Stimulated activated naive B cell treated with anti-CD40 and anti-IgM and Interleukin-4, amounts not matched to agents 10 μg/mL and 1 μg/mL and 100 μg/mL, for 72 hours (primary cell): Measurements from ENCODE around the gene CRYGN.

ENCODE experiments used
- ATAC-seq, 2 donors: fragments of 150-1000 bp; cut with Tn5 transposase; replicated peaks; 2 replicates each; pipeline ENCODE4 v1.10.0; 2021; ENCODE audit warnings: moderate library complexity in 1 of 2
- DNase-seq: peaks from one replicate; pipeline ENCODE4 v3.0.0; 2021
- H3K27ac Mint-ChIP-seq: one replicate; pipeline ENCODE4 v1.8.0; 2022; ENCODE audit warnings: mild to moderate bottlenecking, mixed read lengths
- H3K27me3 Mint-ChIP-seq, 2 donors: one replicate each; pipeline ENCODE4 v1.8.0; 2022; ENCODE audit warnings: mixed read lengths in 2 of 2
- H3K36me3 Mint-ChIP-seq, 2 donors: one replicate each; pipeline ENCODE4 v1.8.0; 2022; ENCODE audit warnings: mixed read lengths in 2 of 2, mild to moderate bottlenecking in 1 of 2
- H3K4me1 Mint-ChIP-seq, 2 donors: one replicate each; pipeline ENCODE4 v1.8.0; 2022; ENCODE audit warnings: mixed read lengths in 2 of 2, mild to moderate bottlenecking in 1 of 2
- H3K4me3 Mint-ChIP-seq, 2 donors: one replicate each; pipeline ENCODE4 v1.8.0; 2022; ENCODE audit warnings: mild to moderate bottlenecking in 2 of 2, mixed read lengths in 2 of 2, moderate library complexity in 1 of 2
- H3K9me3 Mint-ChIP-seq, 2 donors: one replicate each; pipeline ENCODE4 v1.8.0; 2022; ENCODE audit warnings: mixed read lengths in 2 of 2, mild to moderate bottlenecking in 1 of 2

CRYGN gene

GRCh38 chr7:151416112-151416940 is 23.6 kb downstream of the CRYGN start:
- H3K27ac Mint-ChIP-seq, result no peak overlapping the region
- peaks cover 8 to 11% of the 10 kb centered on the region in 2 donors for H3K9me3 Mint-ChIP-seq
- no peak for DNase-seq
- peaks cover 5 to 10% of the 10 kb centered on the region in 2 donors for H3K4me1 Mint-ChIP-seq
- ATAC-seq, result no peak
- peaks cover 53 to 56% of the 10 kb centered on the region in 2 donors for H3K27me3 Mint-ChIP-seq
- H3K36me3 Mint-ChIP-seq, result peaks cover 0 to 8% of the 10 kb centered on the region in 2 donors
- H3K4me3 Mint-ChIP-seq, result no peak overlapping the region

- DNase-seq, result no peak
- H3K27ac Mint-ChIP-seq, result no peak overlapping the region
These were observed 24.4 kb downstream of the CRYGN start for GRCh38 chr7:151415375-151416105.

GRCh38 chr7:151413241-151413640 is 26.7 kb downstream of the CRYGN start:
- peaks cover 60 to 70% of the 10 kb centered on the region in 2 donors for H3K27me3 Mint-ChIP-seq
- no peak overlapping the region for H3K4me3 Mint-ChIP-seq
- no peaks in the 10 kb centered on the region for H3K9me3 Mint-ChIP-seq
- ATAC-seq (no peak), DNase-seq (no peak)
- no peak overlapping the region for H3K27ac Mint-ChIP-seq
- H3K36me3 Mint-ChIP-seq, result peaks cover 0 to 3% of the 10 kb centered on the region in 2 donors
- H3K4me1 Mint-ChIP-seq, result peaks cover 17 to 33% of the 10 kb centered on the region in 2 donors

More at GRCh38 chr7:151415375-151416105, 24.4 kb downstream of the CRYGN start:
- Mint-ChIP-seq H3K9me3 (peaks cover 7 to 9% of the 10 kb centered on the region in 2 donors), H3K36me3 (peaks cover 0 to 8% of the 10 kb centered on the region in 2 donors), H3K4me3 (no peak overlapping the region), H3K27me3 (peaks cover 56 to 57% of the 10 kb centered on the region in 2 donors), H3K4me1 (peaks cover 12 to 18% of the 10 kb centered on the region in 2 donors)
- ATAC-seq, result no peak

GRCh38 chr7:151412318-151412717 is 27.6 kb downstream of the CRYGN start:
- peaks cover 17 to 33% of the 10 kb centered on the region in 2 donors for H3K4me1 Mint-ChIP-seq
- H3K9me3 Mint-ChIP-seq, result no peaks in the 10 kb centered on the region
- DNase-seq (no peak), ATAC-seq (no peak)
- peaks cover 57 to 73% of the 10 kb centered on the region in 2 donors for H3K27me3 Mint-ChIP-seq
- H3K36me3 Mint-ChIP-seq, result no peaks in the 10 kb centered on the region
- H3K4me3 Mint-ChIP-seq, result no peak overlapping the region
- no peak overlapping the region for H3K27ac Mint-ChIP-seq

- DNase-seq (no peak), ATAC-seq (peak; percentile 63 to 71)
- peaks cover 50 to 65% of the 10 kb centered on the region in 2 donors for H3K27me3 Mint-ChIP-seq
- no peak overlapping the region for H3K4me3 Mint-ChIP-seq
- no peak overlapping the region for H3K27ac Mint-ChIP-seq
- H3K4me1 Mint-ChIP-seq, result peaks cover 17 to 33% of the 10 kb centered on the region in 2 donors
- no peaks in the 10 kb centered on the region for H3K36me3 Mint-ChIP-seq
- H3K9me3 Mint-ChIP-seq, result no peaks in the 10 kb centered on the region
These were observed 28.4 kb downstream of the CRYGN start for GRCh38 chr7:151411551-151411950.

- no peak for DNase-seq
- H3K4me1 Mint-ChIP-seq, result peaks cover 17 to 33% of the 10 kb centered on the region in 2 donors
These were observed 29.2 kb downstream of the CRYGN start for GRCh38 chr7:151410405-151411390.

GRCh38 chr7:151409667-151410404 is 30.1 kb downstream of the CRYGN start, which contains the start of gene WDR86:
Gene WDR86 (minus strand): TSS chr7:151410038. CDS start chr7:151409589, 449 bp downstream.
- H3K9me3 Mint-ChIP-seq, result no peaks in the 10 kb centered on the region
- peaks cover 17 to 33% of the 10 kb centered on the region in 2 donors for H3K4me1 Mint-ChIP-seq
- peak within 1 kb of the TSS; percentile 70 to 74 for H3K4me3 Mint-ChIP-seq
- peaks cover 46 to 64% of the 10 kb centered on the region in 2 donors for H3K27me3 Mint-ChIP-seq
- DNase-seq (no peak), ATAC-seq (no peak)
- no peaks in the 10 kb centered on the region for H3K36me3 Mint-ChIP-seq
- peak within 1 kb of the TSS; percentile 32 for H3K27ac Mint-ChIP-seq

More at GRCh38 chr7:151410405-151411390, 29.2 kb downstream of the CRYGN start:
- peak overlapping the region; percentile 33 to 70 for H3K4me3 Mint-ChIP-seq
- ATAC-seq, result no peak
- H3K9me3 Mint-ChIP-seq, result no peaks in the 10 kb centered on the region
- H3K36me3 Mint-ChIP-seq, result no peaks in the 10 kb centered on the region
- H3K27me3 Mint-ChIP-seq, result peaks cover 50 to 66% of the 10 kb centered on the region in 2 donors
- H3K27ac Mint-ChIP-seq, result peak overlapping the region; percentile 26

- DNase-seq, result no peak
- peak; percentile 60 to 61 for ATAC-seq
- Mint-ChIP-seq H3K27me3 (peaks cover 41 to 58% of the 10 kb centered on the region in 2 donors), H3K36me3 (no peaks in the 10 kb centered on the region), H3K9me3 (no peaks in the 10 kb centered on the region), H3K4me3 (peak overlapping the region; percentile 61 to 74), H3K27ac (peak overlapping the region; percentile 32), H3K4me1 (peaks cover 19 to 38% of the 10 kb centered on the region in 2 donors)
These were observed 30.9 kb downstream of the CRYGN start for GRCh38 chr7:151408839-151409666.

- Mint-ChIP-seq H3K27ac (peak overlapping the region; percentile 32), H3K9me3 (no peaks in the 10 kb centered on the region), H3K4me3 (peak overlapping the region; percentile 61 to 74), H3K4me1 (peaks cover 19 to 41% of the 10 kb centered on the region in 2 donors), H3K36me3 (no peaks in the 10 kb centered on the region), H3K27me3 (peaks cover 35 to 58% of the 10 kb centered on the region in 2 donors)
- no peak for DNase-seq
- no peak for ATAC-seq
These were observed 31.5 kb downstream of the CRYGN start for GRCh38 chr7:151408498-151408838.

- Mint-ChIP-seq H3K9me3 (no peaks in the 10 kb centered on the region), H3K4me3 (no peak overlapping the region), H3K36me3 (no peaks in the 10 kb centered on the region), H3K27me3 (peaks cover 23 to 44% of the 10 kb centered on the region in 2 donors), H3K27ac (no peak overlapping the region), H3K4me1 (peaks cover 19 to 38% of the 10 kb centered on the region in 2 donors)
- no peak for DNase-seq
- ATAC-seq, result no peak
These were observed 32.9 kb downstream of the CRYGN start for GRCh38 chr7:151406886-151407583.

GRCh38 chr7:151406051-151406875 is 33.7 kb downstream of the CRYGN start:
- no peak overlapping the region for H3K4me3 Mint-ChIP-seq
- H3K4me1 Mint-ChIP-seq, result peaks cover 16 to 34% of the 10 kb centered on the region in 2 donors
- H3K9me3 Mint-ChIP-seq, result no peaks in the 10 kb centered on the region
- ATAC-seq (no peak), DNase-seq (no peak)
- H3K27ac Mint-ChIP-seq, result no peak overlapping the region
- no peaks in the 10 kb centered on the region for H3K36me3 Mint-ChIP-seq
- H3K27me3 Mint-ChIP-seq, result peaks cover 17 to 36% of the 10 kb centered on the region in 2 donors
